Thyroid gland (tissue), 4 donors: ENCODE measurements around the gene DNAI1.

Experiments used
- POLR2A ChIP-seq, 2 donors: fragments of 450-650 bp; IDR thresholded peaks; one replicate each; pipeline ENCODE4 v1.6.1; 2017; ENCODE audit warnings: antibody characterized with exemption in 2 of 2, mild to moderate bottlenecking in 2 of 2, moderate library complexity in 1 of 2
- TF ChIP-seq, protein P1 (sequence below), 6 experiments: fragments of 200-600 bp in 3 of 6; fragments of 450-650 bp in 3 of 6; sonication (generic) in 3 of 6; IDR thresholded peaks; one replicate each; pipeline ENCODE4 v1.5.1; 2016 to 2019; ENCODE audit warnings: antibody characterized with exemption in 6 of 6, mild to moderate bottlenecking in 2 of 6, inconsistent platforms in 1 of 6, moderate library complexity in 1 of 6

DNA sequence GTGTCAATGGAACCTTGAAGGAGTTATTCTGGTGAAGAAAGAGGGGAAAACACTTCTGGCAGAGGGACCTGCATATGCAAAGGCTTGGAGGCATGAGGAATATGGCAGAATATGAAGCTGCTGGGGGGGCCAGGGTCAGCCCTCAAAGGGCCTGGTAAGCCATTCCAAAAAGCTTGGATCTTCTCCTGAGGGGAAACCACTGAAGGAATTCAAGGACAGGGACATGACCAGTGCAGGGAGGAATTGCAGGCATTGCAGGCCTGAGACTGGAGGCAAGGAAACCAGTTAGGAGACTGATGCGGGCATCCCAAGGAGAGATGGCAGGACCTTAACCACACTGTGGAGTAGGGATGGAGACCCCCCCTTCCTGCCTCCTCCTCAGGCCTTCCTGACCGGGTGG lies 42.8 kb downstream of the DNAI1 start:
- TF ChIP-seq POLR2A (IDR thresholded peaks at IDR 0.05): no peak
- TF ChIP-seq, protein P1, sequence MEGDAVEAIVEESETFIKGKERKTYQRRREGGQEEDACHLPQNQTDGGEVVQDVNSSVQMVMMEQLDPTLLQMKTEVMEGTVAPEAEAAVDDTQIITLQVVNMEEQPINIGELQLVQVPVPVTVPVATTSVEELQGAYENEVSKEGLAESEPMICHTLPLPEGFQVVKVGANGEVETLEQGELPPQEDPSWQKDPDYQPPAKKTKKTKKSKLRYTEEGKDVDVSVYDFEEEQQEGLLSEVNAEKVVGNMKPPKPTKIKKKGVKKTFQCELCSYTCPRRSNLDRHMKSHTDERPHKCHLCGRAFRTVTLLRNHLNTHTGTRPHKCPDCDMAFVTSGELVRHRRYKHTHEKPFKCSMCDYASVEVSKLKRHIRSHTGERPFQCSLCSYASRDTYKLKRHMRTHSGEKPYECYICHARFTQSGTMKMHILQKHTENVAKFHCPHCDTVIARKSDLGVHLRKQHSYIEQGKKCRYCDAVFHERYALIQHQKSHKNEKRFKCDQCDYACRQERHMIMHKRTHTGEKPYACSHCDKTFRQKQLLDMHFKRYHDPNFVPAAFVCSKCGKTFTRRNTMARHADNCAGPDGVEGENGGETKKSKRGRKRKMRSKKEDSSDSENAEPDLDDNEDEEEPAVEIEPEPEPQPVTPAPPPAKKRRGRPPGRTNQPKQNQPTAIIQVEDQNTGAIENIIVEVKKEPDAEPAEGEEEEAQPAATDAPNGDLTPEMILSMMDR (IDR thresholded peaks at IDR 0.05): no peak
